Panc1 (cell line): ENCODE results near the gene TRIM4. TPM values are rescaled to one million over a fixed set of nuclear protein-coding genes. Genes with fewer than 3 reads are reported as not detected.

Experiments
- ATAC-seq: fragments of 200-7000 bp; cut with Tn5 transposase; 2 replicates; pipeline ENCODE4 v1.9.1; 2020; ENCODE audit warnings: mild to moderate bottlenecking, moderate library complexity
- BruUV-seq: library from RNA; stranded (reverse); fragments of 400-500 nt; replicated peaks from 2 replicates; lab custom pipeline; 2021; lab: Mats Ljungman, UMichigan
- CTCF ChIA-PET: fragments of 300-600 bp; sonication (Branson Sonifier 250); formaldehyde crosslinking; loops from one replicate; lab custom pipeline; 2022; ENCODE audit warnings: antibody characterized with exemption; lab: Charles Lee
- POLR2A ChIA-PET: fragments of 300-600 bp; sonication (Branson Sonifier 250); formaldehyde crosslinking; loops from one replicate; lab custom pipeline; 2022; ENCODE audit warnings: antibody characterized with exemption; lab: Charles Lee
- DNase-seq: peaks from one replicate; pipeline ENCODE4 v3.0.0-alpha.2; 2010; ENCODE audit warnings: low read depth, low spot score
- H3K27ac ChIP-seq: 2 replicates; pipeline ENCODE4 v1.5.1; 2011; ENCODE audit warnings: mild to moderate bottlenecking, low read length, inconsistent platforms
- H3K27me3 ChIP-seq: fragments of 200-500 bp; sonication (Bioruptor generic); 2 replicates; pipeline ENCODE4 v1.6.0; 2014; ENCODE audit warnings: low read length, inconsistent platforms; ENCODE audit not compliant: control insufficient read depth, insufficient read depth
- H3K36me3 ChIP-seq: fragments of 200-500 bp; sonication (Bioruptor generic); 2 replicates; pipeline ENCODE4 v1.5.1; 2014; ENCODE audit warnings: inconsistent platforms, mild to moderate bottlenecking, low read length, moderate library complexity; ENCODE audit not compliant: control insufficient read depth, insufficient read depth
- H3K4me1 ChIP-seq: 2 replicates; pipeline ENCODE4 v1.5.1; 2011; ENCODE audit warnings: inconsistent platforms, mild to moderate bottlenecking, low read length, moderate library complexity; ENCODE audit not compliant: control insufficient read depth, insufficient read depth
- H3K4me3 ChIP-seq, 2 experiments: 2 replicates each; pipeline ENCODE4 v1.5.1; 2011 to 2012; ENCODE audit warnings: low read depth in 2 of 2, low read length in 2 of 2, mild to moderate bottlenecking in 2 of 2, inconsistent platforms in 1 of 2, moderate library complexity in 1 of 2
- H3K9me3 ChIP-seq: fragments of 200-500 bp; sonication (Bioruptor generic); 2 replicates; pipeline ENCODE4 v1.5.1; 2014; ENCODE audit warnings: low read depth, mild to moderate bottlenecking, inconsistent platforms, low read length, moderate library complexity; ENCODE audit not compliant: control insufficient read depth, insufficient read depth
- POLR2AphosphoS5 ChIP-seq: IDR thresholded peaks from 2 replicates; pipeline ENCODE4 v1.6.1; 2012; ENCODE audit warnings: mild to moderate bottlenecking, low read depth, low read length, moderate library complexity
- SIN3A ChIP-seq: IDR thresholded peaks from 2 replicates; pipeline ENCODE4 v1.6.1; 2012; ENCODE audit warnings: low read depth, mild to moderate bottlenecking, low read length, moderate library complexity, borderline replicate concordance; ENCODE audit not compliant: insufficient read depth
- TCF7L2 ChIP-seq: IDR thresholded peaks from 2 replicates; pipeline ENCODE4 v1.6.1; 2011; ENCODE audit warnings: mild to moderate bottlenecking, low read depth, low read length, inconsistent platforms
- in situ Hi-C: cut with HindIII; loops from 2 replicates; pipeline ENCODE4 v1.10.0; 2016; ENCODE audit warnings: low sequenced_read_pairs, low pct_unique_long_range_greater_than_20kb
- intact Hi-C: fragments of 100-400 bp; cut with micrococcal nuclease; formaldehyde crosslinking; loops from one replicate; pipeline ENCODE4 v1.10.0; 2022; ENCODE audit not compliant: unreplicated experiment
- total RNA-seq: library from RNA; stranded (reverse); gene quantifications from one replicate; pipeline ENCODE4 v1.2.1, GENCODE V29; 2021; ENCODE audit not compliant: unreplicated experiment
- TF ChIP-seq, protein P1 (sequence below), 2 experiments: IDR thresholded peaks; 2 replicates each; pipeline ENCODE4 v1.6.1; 2011 to 2012; ENCODE audit warnings: low read depth in 2 of 2, control low read depth in 1 of 2, low read length in 1 of 2, mild to moderate bottlenecking in 1 of 2, moderate library complexity in 1 of 2; ENCODE audit not compliant: insufficient read depth in 1 of 2
- TF ChIP-seq, protein P2 (sequence below): fragments of 450-650 bp; IDR thresholded peaks from 2 replicates; pipeline ENCODE4 v1.5.1; 2017; ENCODE audit warnings: mild to moderate bottlenecking

Gene TRIM4
- total RNA-seq, 1 experiment from 2014 or later, result 28.1 TPM

DNA sequence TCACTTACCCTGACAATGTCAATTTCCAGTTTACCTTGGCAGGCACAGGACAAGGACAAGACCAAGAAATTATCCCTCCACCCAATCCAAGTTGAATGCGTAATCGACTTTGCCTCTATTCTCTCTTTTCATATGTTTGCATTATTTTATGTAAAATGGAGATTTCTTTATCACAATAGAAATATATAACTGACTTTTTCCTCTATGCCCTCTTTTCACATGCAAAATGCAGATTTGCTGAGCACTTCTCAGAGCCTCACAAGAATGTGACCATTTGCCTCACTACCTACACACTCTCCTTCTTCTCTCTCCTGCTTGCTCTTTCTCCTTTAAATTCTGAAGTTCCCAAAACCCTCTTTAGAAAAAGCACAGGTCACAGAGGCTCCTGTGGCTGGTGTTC lies 76.4 kb downstream of the TRIM4 start:
- no peak for ATAC-seq
- H3K27ac ChIP-seq, result no peak overlapping the region
- TF ChIP-seq, protein P1, sequence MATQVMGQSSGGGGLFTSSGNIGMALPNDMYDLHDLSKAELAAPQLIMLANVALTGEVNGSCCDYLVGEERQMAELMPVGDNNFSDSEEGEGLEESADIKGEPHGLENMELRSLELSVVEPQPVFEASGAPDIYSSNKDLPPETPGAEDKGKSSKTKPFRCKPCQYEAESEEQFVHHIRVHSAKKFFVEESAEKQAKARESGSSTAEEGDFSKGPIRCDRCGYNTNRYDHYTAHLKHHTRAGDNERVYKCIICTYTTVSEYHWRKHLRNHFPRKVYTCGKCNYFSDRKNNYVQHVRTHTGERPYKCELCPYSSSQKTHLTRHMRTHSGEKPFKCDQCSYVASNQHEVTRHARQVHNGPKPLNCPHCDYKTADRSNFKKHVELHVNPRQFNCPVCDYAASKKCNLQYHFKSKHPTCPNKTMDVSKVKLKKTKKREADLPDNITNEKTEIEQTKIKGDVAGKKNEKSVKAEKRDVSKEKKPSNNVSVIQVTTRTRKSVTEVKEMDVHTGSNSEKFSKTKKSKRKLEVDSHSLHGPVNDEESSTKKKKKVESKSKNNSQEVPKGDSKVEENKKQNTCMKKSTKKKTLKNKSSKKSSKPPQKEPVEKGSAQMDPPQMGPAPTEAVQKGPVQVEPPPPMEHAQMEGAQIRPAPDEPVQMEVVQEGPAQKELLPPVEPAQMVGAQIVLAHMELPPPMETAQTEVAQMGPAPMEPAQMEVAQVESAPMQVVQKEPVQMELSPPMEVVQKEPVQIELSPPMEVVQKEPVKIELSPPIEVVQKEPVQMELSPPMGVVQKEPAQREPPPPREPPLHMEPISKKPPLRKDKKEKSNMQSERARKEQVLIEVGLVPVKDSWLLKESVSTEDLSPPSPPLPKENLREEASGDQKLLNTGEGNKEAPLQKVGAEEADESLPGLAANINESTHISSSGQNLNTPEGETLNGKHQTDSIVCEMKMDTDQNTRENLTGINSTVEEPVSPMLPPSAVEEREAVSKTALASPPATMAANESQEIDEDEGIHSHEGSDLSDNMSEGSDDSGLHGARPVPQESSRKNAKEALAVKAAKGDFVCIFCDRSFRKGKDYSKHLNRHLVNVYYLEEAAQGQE (IDR thresholded peaks at IDR 0.05; ENCODE audit: insufficient read depth in 1 of 2, low read depth in 2 of 2, low read length in 1 of 2), result no peak
- no peak for TF ChIP-seq SIN3A
- TF ChIP-seq, protein P2, sequence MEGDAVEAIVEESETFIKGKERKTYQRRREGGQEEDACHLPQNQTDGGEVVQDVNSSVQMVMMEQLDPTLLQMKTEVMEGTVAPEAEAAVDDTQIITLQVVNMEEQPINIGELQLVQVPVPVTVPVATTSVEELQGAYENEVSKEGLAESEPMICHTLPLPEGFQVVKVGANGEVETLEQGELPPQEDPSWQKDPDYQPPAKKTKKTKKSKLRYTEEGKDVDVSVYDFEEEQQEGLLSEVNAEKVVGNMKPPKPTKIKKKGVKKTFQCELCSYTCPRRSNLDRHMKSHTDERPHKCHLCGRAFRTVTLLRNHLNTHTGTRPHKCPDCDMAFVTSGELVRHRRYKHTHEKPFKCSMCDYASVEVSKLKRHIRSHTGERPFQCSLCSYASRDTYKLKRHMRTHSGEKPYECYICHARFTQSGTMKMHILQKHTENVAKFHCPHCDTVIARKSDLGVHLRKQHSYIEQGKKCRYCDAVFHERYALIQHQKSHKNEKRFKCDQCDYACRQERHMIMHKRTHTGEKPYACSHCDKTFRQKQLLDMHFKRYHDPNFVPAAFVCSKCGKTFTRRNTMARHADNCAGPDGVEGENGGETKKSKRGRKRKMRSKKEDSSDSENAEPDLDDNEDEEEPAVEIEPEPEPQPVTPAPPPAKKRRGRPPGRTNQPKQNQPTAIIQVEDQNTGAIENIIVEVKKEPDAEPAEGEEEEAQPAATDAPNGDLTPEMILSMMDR, result no peak
- no peak for TF ChIP-seq POLR2AphosphoS5
- no peak for TF ChIP-seq TCF7L2
- H3K36me3 ChIP-seq, result no peaks in the 10 kb centered on the region
- intact Hi-C loops, result no loop called here
- no peaks in the 10 kb centered on the region for H3K4me1 ChIP-seq
- no TSS peak for BruUV-seq
- no peak for DNase-seq
- ChIA-PET CTCF (no interaction called here), POLR2A (no interaction called here)
- no peak overlapping the region for H3K4me3 ChIP-seq
- peaks cover 20% of the 10 kb centered on the region for H3K27me3 ChIP-seq
- in situ Hi-C loops, result no loop called here
- H3K9me3 ChIP-seq, result no peaks in the 10 kb centered on the region

Other genes starting within 250 kb of the TRIM4 start
- gene CYP3A5, start 239.5 kb downstream of the TRIM4 start, total RNA-seq, result 0.31 TPM
- not detected for gene CYP3A7, start 184.3 kb downstream of the TRIM4 start, total RNA-seq
- 0.15 TPM for gene CYP3A4, start 135.3 kb downstream of the TRIM4 start, total RNA-seq
- gene CYP3A43, start 91.5 kb downstream of the TRIM4 start, total RNA-seq, result not detected
- gene OR2AE1, start 42.5 kb downstream of the TRIM4 start, total RNA-seq, result not detected
- not detected for gene GJC3, start 10.1 kb upstream of the TRIM4 start, total RNA-seq
- gene AZGP1, start 56.5 kb upstream of the TRIM4 start, total RNA-seq, result 0.49 TPM
- gene ZKSCAN1, start 96.1 kb upstream of the TRIM4 start, total RNA-seq, result 55.5 TPM
- gene ZSCAN21, start 130.2 kb upstream of the TRIM4 start, total RNA-seq, result 13.4 TPM
- 32.9 TPM for gene ZNF3, start 162.2 kb upstream of the TRIM4 start, total RNA-seq
- gene COPS6, start 169.4 kb upstream of the TRIM4 start, total RNA-seq, result 182 TPM
- gene MCM7, start 181.9 kb upstream of the TRIM4 start, total RNA-seq, result 258 TPM
- 42.6 TPM for gene AP4M1, start 182.1 kb upstream of the TRIM4 start, total RNA-seq
- 92.3 TPM for gene TAF6, start 199.8 kb upstream of the TRIM4 start, total RNA-seq
- 12.6 TPM for gene CNPY4, start 200.1 kb upstream of the TRIM4 start, total RNA-seq
- 5.2 TPM for gene MBLAC1, start 207.4 kb upstream of the TRIM4 start, total RNA-seq
- 224 TPM for gene LAMTOR4, start 229.4 kb upstream of the TRIM4 start, total RNA-seq
- gene TRAPPC14, start 239.2 kb upstream of the TRIM4 start, total RNA-seq, result 33.2 TPM
- 0.98 TPM for gene GAL3ST4, start 249.1 kb upstream of the TRIM4 start, total RNA-seq